Measurements from ENCODE around the gene LDLRAD4.
A peak's percentile ranks its signal among the peaks of the same experiment; 100 is the strongest.
"Not testable (repeated sequence)": the region's sequence is repeated elsewhere in the genome, so short reads cannot be mapped to it uniquely, and the experiment has no call there.

The LDLRAD4 gene

GRCh38 chr18:13461936-13462335, 243.4 kb downstream of the LDLRAD4 start:
- no peak for DNase-seq (ENCODE audit: low read depth in 2 of 2)

- DNase-seq (ENCODE audit: low read depth in 2 of 2): no peak
These were observed 244.1 kb downstream of the LDLRAD4 start for GRCh38 chr18:13462686-13463085.

GRCh38 chr18:13463526-13464210, 245.1 kb downstream of the LDLRAD4 start:
- no peak for DNase-seq (ENCODE audit: low read depth in 2 of 2)

- peak; percentile 54 to 63 for DNase-seq (ENCODE audit: low read depth in 2 of 2)
These were observed 246.0 kb downstream of the LDLRAD4 start for GRCh38 chr18:13464432-13465123.

- DNase-seq (ENCODE audit: low read depth in 2 of 2): no peak
These were observed 246.5 kb downstream of the LDLRAD4 start for GRCh38 chr18:13465124-13465446.

- no peak for DNase-seq (ENCODE audit: low read depth in 2 of 2)
These were observed 246.9 kb downstream of the LDLRAD4 start for GRCh38 chr18:13465476-13465875.

GRCh38 chr18:13470516-13471197, 252.1 kb downstream of the LDLRAD4 start:
- DNase-seq (ENCODE audit: low read depth in 2 of 2): no peak

- DNase-seq (ENCODE audit: low read depth in 2 of 2): no peak
These were observed 252.8 kb downstream of the LDLRAD4 start for GRCh38 chr18:13471198-13471845.

GRCh38 chr18:13471971-13472628, 253.5 kb downstream of the LDLRAD4 start:
- no peak for DNase-seq (ENCODE audit: low read depth in 2 of 2)

GRCh38 chr18:13473751-13474150, 255.2 kb downstream of the LDLRAD4 start:
- DNase-seq (ENCODE audit: low read depth in 2 of 2): no peak

GRCh38 chr18:13474336-13474735, 255.8 kb downstream of the LDLRAD4 start:
- no peak for DNase-seq (ENCODE audit: low read depth in 2 of 2)

- DNase-seq (ENCODE audit: low read depth in 2 of 2): no peak
These were observed 256.5 kb downstream of the LDLRAD4 start for GRCh38 chr18:13474907-13475545.

- not testable (repeated sequence) for DNase-seq (ENCODE audit: low read depth in 2 of 2)
These were observed 257.8 kb downstream of the LDLRAD4 start for GRCh38 chr18:13476312-13476711.

GRCh38 chr18:13477147-13477683, 258.7 kb downstream of the LDLRAD4 start:
- no peak for DNase-seq (ENCODE audit: low read depth in 2 of 2)

GRCh38 chr18:13480571-13481255, 262.2 kb downstream of the LDLRAD4 start:
- no peak for DNase-seq (ENCODE audit: low read depth in 2 of 2)

- no peak for DNase-seq (ENCODE audit: low read depth in 2 of 2)
These were observed 262.8 kb downstream of the LDLRAD4 start for GRCh38 chr18:13481331-13481730.

- DNase-seq (ENCODE audit: low read depth in 2 of 2): no peak
These were observed 263.5 kb downstream of the LDLRAD4 start for GRCh38 chr18:13481820-13482617.

GRCh38 chr18:13482618-13482945, 264.0 kb downstream of the LDLRAD4 start:
- DNase-seq (ENCODE audit: low read depth in 2 of 2): no peak

- no peak for DNase-seq (ENCODE audit: low read depth in 2 of 2)
These were observed 265.0 kb downstream of the LDLRAD4 start for GRCh38 chr18:13483316-13484270.
